Hepatocyte (in vitro differentiated cells): ENCODE results near the gene TM4SF1. TPM values are rescaled to one million over a fixed set of nuclear protein-coding genes. Genes with fewer than 3 reads are reported as not detected.
A peak's percentile ranks its signal among the peaks of the same experiment; 100 is the strongest.

Experiments
- DNase-seq: peaks from one replicate; pipeline ENCODE4 v3.0.0-alpha.2; 2016; ENCODE audit warnings: low spot score
- H2AFZ ChIP-seq: fragments of 200-600 bp; sonication (generic); 2 replicates; pipeline ENCODE4 v1.6.0; 2016; ENCODE audit warnings: antibody characterized with exemption, mild to moderate bottlenecking
- H3K27ac ChIP-seq: fragments of 200-600 bp; sonication (generic); 2 replicates; pipeline ENCODE4 v1.5.1; 2016; ENCODE audit warnings: mild to moderate bottlenecking
- H3K27me3 ChIP-seq: fragments of 200-600 bp; sonication (generic); 2 replicates; pipeline ENCODE4 v1.6.1; 2016
- H3K36me3 ChIP-seq: fragments of 200-600 bp; sonication (generic); replicated peaks from 2 replicates; pipeline ENCODE4 v1.5.1; 2016; ENCODE audit warnings: low read depth; ENCODE audit not compliant: insufficient read depth
- H3K4me1 ChIP-seq: fragments of 200-600 bp; sonication (generic); 2 replicates; pipeline ENCODE4 v1.5.1; 2016; ENCODE audit warnings: mild to moderate bottlenecking, moderate library complexity; ENCODE audit not compliant: insufficient read depth
- H3K4me2 ChIP-seq: fragments of 200-600 bp; sonication (generic); 2 replicates; pipeline ENCODE4 v1.6.0; 2016
- H3K4me3 ChIP-seq: fragments of 200-600 bp; sonication (generic); 2 replicates; pipeline ENCODE4 v1.5.1; 2016; ENCODE audit warnings: mild to moderate bottlenecking
- H3K79me2 ChIP-seq: fragments of 200-600 bp; sonication (generic); 2 replicates; pipeline ENCODE4 v1.6.0; 2017; ENCODE audit warnings: mild to moderate bottlenecking
- H3K9me2 ChIP-seq: fragments of 200-600 bp; sonication (generic); replicated peaks from 2 replicates; pipeline ENCODE4 v1.6.0; 2017; ENCODE audit warnings: mild to moderate bottlenecking; ENCODE audit not compliant: insufficient read depth
- H3K9me3 ChIP-seq: fragments of 200-600 bp; sonication (generic); 2 replicates; pipeline ENCODE4 v1.5.1; 2016; ENCODE audit warnings: low read depth, mild to moderate bottlenecking
- H4K20me1 ChIP-seq: fragments of 200-600 bp; sonication (generic); 2 replicates; pipeline ENCODE4 v1.6.0; 2016; ENCODE audit warnings: mild to moderate bottlenecking; ENCODE audit not compliant: insufficient read depth, poor library complexity, severe bottlenecking
- EZH2 ChIP-seq: fragments of 200-600 bp; sonication (generic); IDR thresholded peaks from 2 replicates; pipeline ENCODE4 v1.6.1; 2016; ENCODE audit warnings: antibody characterized with exemption, mild to moderate bottlenecking, borderline replicate concordance
- EZH2phosphoT487 ChIP-seq: fragments of 200-600 bp; sonication (generic); IDR thresholded peaks from one replicate; pipeline ENCODE4 v1.6.1; 2018; ENCODE audit warnings: antibody characterized with exemption, mild to moderate bottlenecking, low read depth, moderate library complexity; ENCODE audit not compliant: unreplicated experiment, severe bottlenecking
- WGBS: methylation state at CpG from one replicate; pipeline ENCODE4 v1.1.6; 2016; ENCODE audit warnings: low lambda C conversion rate; ENCODE audit errors: missing lambda C conversion rate; 5-methylcytosine and 5-hydroxymethylcytosine counted together
- polyA plus RNA-seq: library from polyadenylated mRNA; unstranded; fragments of >200 nt; fragmentation: Nextera tagmentation; extraction: Ambion mirVana; gene quantifications from 2 replicates; pipeline ENCODE4 v1.2.1, GENCODE V29; 2016
- total RNA-seq: library from RNA; depleted of rRNA; stranded (reverse); fragments of >200 nt; gene quantifications from 2 replicates; pipeline ENCODE4 v1.2.3, GENCODE V29; 2014
- TF ChIP-seq, protein P1 (sequence below): fragments of 200-600 bp; sonication (generic); IDR thresholded peaks from 2 replicates; pipeline ENCODE4 v1.5.1; 2016; ENCODE audit warnings: antibody characterized with exemption, mild to moderate bottlenecking; ENCODE audit not compliant: poor library complexity

TM4SF1 gene
- total and polyA plus RNA-seq, 2 experiments from 2014 or later, result 166 to 179 TPM

DNA sequence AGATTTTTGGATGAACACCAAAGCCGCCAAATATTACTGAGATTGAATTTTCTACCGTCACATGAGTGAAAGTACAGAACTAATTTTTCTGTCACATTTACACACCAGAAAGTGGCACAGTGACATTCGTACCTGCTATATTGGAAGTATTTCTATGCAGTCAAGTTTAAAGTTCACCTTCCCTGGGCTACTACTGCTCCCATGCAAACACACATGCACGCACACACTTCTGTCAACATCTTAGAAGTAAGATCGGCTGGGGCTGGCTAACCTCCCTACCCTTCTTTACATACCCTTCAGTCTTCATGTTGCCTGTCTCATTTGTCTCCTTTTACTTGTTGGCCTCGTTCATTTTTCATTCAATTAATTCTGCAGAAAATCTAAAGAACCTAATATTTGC, 19.0 kb upstream of the TM4SF1 start:
- Histone ChIP-seq H3K4me1 (peaks cover 28% of the 10 kb centered on the region), H3K4me2 (no peak overlapping the region), H3K9me2 (no peaks in the 10 kb centered on the region), H3K27ac (peak overlapping the region; percentile 43), H2AFZ (no peak overlapping the region), H3K79me2 (no peaks in the 10 kb centered on the region), H3K36me3 (no peaks in the 10 kb centered on the region), H3K9me3 (no peaks in the 10 kb centered on the region), H4K20me1 (no peaks in the 10 kb centered on the region), H3K4me3 (no peak overlapping the region), H3K27me3 (no peaks in the 10 kb centered on the region)
- WGBS, result 81% methylated on average over 6 of the region's 6 CpGs
- no peak for TF ChIP-seq EZH2phosphoT487
- TF ChIP-seq, protein P1, sequence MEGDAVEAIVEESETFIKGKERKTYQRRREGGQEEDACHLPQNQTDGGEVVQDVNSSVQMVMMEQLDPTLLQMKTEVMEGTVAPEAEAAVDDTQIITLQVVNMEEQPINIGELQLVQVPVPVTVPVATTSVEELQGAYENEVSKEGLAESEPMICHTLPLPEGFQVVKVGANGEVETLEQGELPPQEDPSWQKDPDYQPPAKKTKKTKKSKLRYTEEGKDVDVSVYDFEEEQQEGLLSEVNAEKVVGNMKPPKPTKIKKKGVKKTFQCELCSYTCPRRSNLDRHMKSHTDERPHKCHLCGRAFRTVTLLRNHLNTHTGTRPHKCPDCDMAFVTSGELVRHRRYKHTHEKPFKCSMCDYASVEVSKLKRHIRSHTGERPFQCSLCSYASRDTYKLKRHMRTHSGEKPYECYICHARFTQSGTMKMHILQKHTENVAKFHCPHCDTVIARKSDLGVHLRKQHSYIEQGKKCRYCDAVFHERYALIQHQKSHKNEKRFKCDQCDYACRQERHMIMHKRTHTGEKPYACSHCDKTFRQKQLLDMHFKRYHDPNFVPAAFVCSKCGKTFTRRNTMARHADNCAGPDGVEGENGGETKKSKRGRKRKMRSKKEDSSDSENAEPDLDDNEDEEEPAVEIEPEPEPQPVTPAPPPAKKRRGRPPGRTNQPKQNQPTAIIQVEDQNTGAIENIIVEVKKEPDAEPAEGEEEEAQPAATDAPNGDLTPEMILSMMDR, result no peak
- TF ChIP-seq EZH2, result no peak
- no peak for DNase-seq

DNA sequence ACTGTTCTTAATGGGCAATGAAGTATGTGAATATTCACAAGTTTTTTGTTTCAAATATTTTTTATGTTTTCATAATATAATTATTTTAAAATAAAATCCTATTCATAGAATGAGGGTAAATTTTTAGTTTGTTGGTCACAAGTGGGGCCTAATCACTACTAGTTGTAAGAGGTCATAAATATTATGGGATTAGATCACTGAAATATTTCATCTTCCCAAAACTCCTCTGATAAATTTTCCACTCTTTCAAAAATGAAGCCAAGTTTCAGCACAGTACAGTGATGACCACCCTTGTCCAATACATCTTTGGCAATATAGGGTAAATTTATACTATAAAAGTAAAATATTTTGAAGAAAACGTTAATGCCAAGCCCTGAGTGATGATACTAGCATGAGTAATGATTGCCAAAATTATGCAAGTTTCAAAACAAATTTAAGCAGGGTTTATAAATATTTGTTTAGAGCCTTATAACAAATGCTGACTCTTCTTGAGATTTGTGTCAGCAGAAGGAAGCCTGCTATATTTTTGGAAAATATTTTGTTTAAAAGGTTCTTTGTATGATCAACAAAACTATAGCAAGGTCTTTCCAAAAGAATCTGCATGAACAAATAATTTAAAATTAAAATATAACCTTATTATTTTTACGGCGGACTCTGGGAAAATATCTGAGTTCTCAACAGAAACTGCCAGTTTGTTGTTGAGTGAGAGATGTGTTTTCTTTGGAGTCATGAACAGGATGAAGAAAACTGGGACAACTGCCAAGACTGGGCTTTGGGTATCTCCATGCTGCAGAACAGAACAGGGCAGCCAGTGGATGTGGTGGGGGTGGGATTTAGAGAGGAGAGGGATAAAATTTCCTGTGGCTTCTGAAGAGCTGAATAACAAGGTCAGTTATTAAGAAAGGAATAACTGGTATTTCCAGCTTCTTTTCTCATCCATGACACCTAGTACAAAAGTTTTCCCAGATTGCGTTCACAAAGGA, 17.9 kb upstream of the TM4SF1 start:
- no peaks in the 10 kb centered on the region for H3K9me3 ChIP-seq
- H3K4me2 ChIP-seq, result peak overlapping the region; percentile 35
- H3K4me3 ChIP-seq, result no peak overlapping the region
- TF ChIP-seq EZH2 (no peak), EZH2phosphoT487 (no peak)
- TF ChIP-seq, protein P1, result no peak
- no peaks in the 10 kb centered on the region for H4K20me1 ChIP-seq
- WGBS, result 69% methylated on average over 4 of the region's 4 CpGs
- no peak overlapping the region for H2AFZ ChIP-seq
- peaks cover 20% of the 10 kb centered on the region for H3K4me1 ChIP-seq
- no peaks in the 10 kb centered on the region for H3K79me2 ChIP-seq
- peak overlapping the region; percentile 43 for H3K27ac ChIP-seq
- no peaks in the 10 kb centered on the region for H3K9me2 ChIP-seq
- DNase-seq, result peak; percentile 66
- H3K27me3 ChIP-seq, result no peaks in the 10 kb centered on the region
- H3K36me3 ChIP-seq, result no peaks in the 10 kb centered on the region

DNA sequence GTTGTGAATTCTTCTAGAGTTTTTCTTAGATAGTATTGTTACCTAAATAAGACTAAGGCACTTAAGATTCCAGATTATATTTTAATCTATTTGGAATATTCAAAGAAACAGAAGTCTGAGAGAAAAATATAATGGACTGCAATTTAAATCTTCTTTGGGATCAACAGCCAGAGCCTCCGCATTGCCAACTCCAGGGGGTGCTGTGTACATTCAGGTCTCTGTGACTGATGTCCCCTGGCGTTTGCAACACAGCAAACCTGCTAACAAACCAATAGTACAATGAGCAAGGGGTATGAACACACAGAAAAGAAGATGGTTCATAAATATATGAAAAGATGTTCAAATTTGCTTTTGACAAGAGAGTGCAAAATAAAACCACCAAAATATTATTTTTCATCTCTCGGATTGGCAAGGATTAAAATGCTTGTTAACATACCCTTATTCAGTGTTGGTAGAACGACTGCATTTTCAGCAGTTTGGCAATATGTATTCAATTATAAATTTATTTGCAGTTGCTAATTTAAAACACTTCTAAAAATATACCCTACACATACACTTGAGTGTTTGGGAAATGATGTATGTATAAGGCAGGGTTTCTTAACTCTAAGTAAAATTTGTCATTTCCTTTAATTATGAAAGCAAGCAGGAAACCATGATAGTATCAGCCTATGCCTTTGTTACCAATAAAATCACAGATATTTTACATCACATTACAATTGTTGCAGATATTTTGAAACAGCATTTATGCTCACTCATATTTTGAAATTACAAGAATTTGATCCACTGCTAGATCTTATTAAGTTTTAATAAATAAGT, 16.1 kb upstream of the TM4SF1 start:
- no peaks in the 10 kb centered on the region for H4K20me1 ChIP-seq
- TF ChIP-seq, protein P1, result peak; percentile 84
- no peak for TF ChIP-seq EZH2
- no peak for TF ChIP-seq EZH2phosphoT487
- peak; percentile 86 for DNase-seq

More for the DNA sequence above, 16.1 kb upstream of the TM4SF1 start:
- Histone ChIP-seq H3K27me3 (no peaks in the 10 kb centered on the region), H3K27ac (no peak overlapping the region), H3K9me3 (no peaks in the 10 kb centered on the region), H3K9me2 (no peaks in the 10 kb centered on the region), H3K4me3 (no peak overlapping the region), H3K79me2 (no peaks in the 10 kb centered on the region), H3K4me1 (peaks cover 20% of the 10 kb centered on the region), H3K36me3 (no peaks in the 10 kb centered on the region), H2AFZ (no peak overlapping the region), H3K4me2 (no peak overlapping the region)
- 43% methylated on average over 4 of the region's 4 CpGs for WGBS
